HepG2 (cell line): ENCODE data around the gene ATP9B. TPM values are rescaled to one million over a fixed set of nuclear protein-coding genes. Genes with fewer than 3 reads are reported as not detected.

Experiments used
- ATAC-seq: fragments of 200-7000 bp; cut with Tn5 transposase; 3 replicates; pipeline ENCODE4 v1.9.1; 2020; ENCODE audit warnings: mild to moderate bottlenecking, moderate library complexity
- BruUV-seq: library from RNA; stranded (reverse); fragments of 400-500 nt; replicated peaks from 2 replicates; lab custom pipeline; 2021; lab: Mats Ljungman, UMichigan
- CTCF ChIA-PET: fragments of 300-600 bp; formaldehyde crosslinking; extraction: SDS; loops from one replicate; lab custom pipeline; 2021; ENCODE audit warnings: low total read pairs, inconsistent platforms, low intra/inter-chr PET ratio; lab: Yijun Ruan, JAX
- POLR2A ChIA-PET: fragments of 350-600 bp; sonication (Branson Sonifier 250); formaldehyde crosslinking; loops from one replicate; lab custom pipeline; 2020; ENCODE audit warnings: antibody characterized with exemption, inconsistent platforms; lab: Yijun Ruan, JAX
- DNase-seq: peaks from one replicate; pipeline ENCODE4 v3.0.0-alpha.2; 2015; ENCODE audit warnings: low spot score
- FAIRE-seq: peaks from 3 replicates; lab custom pipeline; 2011; peaks lifted over from hg19 to GRCh38; lab: Jason Lieb, UNC
- H2AFZ ChIP-seq: one replicate; pipeline ENCODE4 v1.6.1; 2011; ENCODE audit warnings: low read length, inconsistent platforms
- H3K27ac ChIP-seq: fragments of 300-600 bp; 3 replicates; pipeline ENCODE4 v1.8.0; 2011; ENCODE audit warnings: mixed run types, mild to moderate bottlenecking, mixed read lengths, low read length, inconsistent platforms; ENCODE audit not compliant: insufficient read depth; ENCODE audit errors: extremely low read length
- H3K27me3 ChIP-seq, 2 experiments: fragments of 200-600 bp in 1 of 2; 2 replicates in 1 of 2; 3 replicates in 1 of 2; pipeline versions ENCODE4 v1.6.0 to v1.8.0; 2011; ENCODE audit warnings: low read length in 2 of 2, mild to moderate bottlenecking in 2 of 2, moderate library complexity in 2 of 2, inconsistent platforms in 1 of 2; ENCODE audit not compliant: insufficient read depth in 2 of 2, control insufficient read depth in 1 of 2
- H3K36me3 ChIP-seq, 2 experiments: fragments of 200-600 bp in 1 of 2; replicated peaks in 1 of 2; 2 replicates in 1 of 2; 3 replicates in 1 of 2; pipeline versions ENCODE4 v1.5.1 to v1.8.0; 2011; ENCODE audit warnings: low read length in 2 of 2, inconsistent platforms in 1 of 2; ENCODE audit not compliant: insufficient read depth in 2 of 2, control insufficient read depth in 1 of 2
- H3K4me1 ChIP-seq: 2 replicates; pipeline ENCODE4 v1.5.1; 2012; ENCODE audit warnings: low read length, inconsistent platforms; ENCODE audit not compliant: insufficient read depth
- H3K4me2 ChIP-seq: 2 replicates; pipeline ENCODE4 v1.6.0; 2011; ENCODE audit warnings: low read depth, low read length, inconsistent platforms
- H3K4me3 ChIP-seq, 3 experiments: fragments of 200-600 bp in 1 of 3; sonication (generic), shearing (Covaris generic) in 1 of 3; replicated peaks in 1 of 3; 2 replicates each; pipeline ENCODE4 v1.5.1; 2011 to 2016; ENCODE audit warnings: low read length in 3 of 3, inconsistent platforms in 2 of 3, low read depth in 2 of 3, mild to moderate bottlenecking in 2 of 3, control low read depth in 1 of 3, mixed read lengths in 1 of 3; ENCODE audit not compliant: insufficient read depth in 1 of 3
- H3K79me2 ChIP-seq: one replicate; pipeline ENCODE4 v1.6.1; 2011; ENCODE audit warnings: low read length, inconsistent platforms; ENCODE audit not compliant: insufficient read depth
- H3K9ac ChIP-seq: 2 replicates; pipeline ENCODE4 v1.6.0; 2011; ENCODE audit warnings: mild to moderate bottlenecking, low read depth, low read length, inconsistent platforms; ENCODE audit not compliant: insufficient read depth
- H3K9me3 ChIP-seq: 2 replicates; pipeline ENCODE4 v1.5.1; 2012; ENCODE audit warnings: mild to moderate bottlenecking, low read length
- H4K20me1 ChIP-seq: 2 replicates; pipeline ENCODE4 v1.6.0; 2011; ENCODE audit warnings: inconsistent platforms, mild to moderate bottlenecking, low read length, moderate library complexity; ENCODE audit not compliant: insufficient read depth
- BHLHE40 ChIP-seq: IDR thresholded peaks from 2 replicates; pipeline ENCODE4 v1.6.1; 2011; ENCODE audit warnings: low read length, improper control_type of control experiment
- HNRNPLL ChIP-seq: fragments of 200-400 bp; formaldehyde crosslinking; IDR thresholded peaks from 2 replicates; pipeline ENCODE4 v1.6.1; 2017; ENCODE audit warnings: mild to moderate bottlenecking, low read depth, low read length; ENCODE audit not compliant: poor library complexity, severe bottlenecking
- NR0B2 ChIP-seq: sonication (generic); formaldehyde crosslinking; IDR thresholded peaks from 2 replicates; pipeline ENCODE4 v1.4.0; 2020; ENCODE audit warnings: mild to moderate bottlenecking, missing genetic modification reagents
- RNF2 ChIP-seq: fragments of 450-650 bp; conservative IDR thresholded peaks from 2 replicates; pipeline ENCODE4 v1.6.1; 2016; ENCODE audit warnings: low read depth
- SALL1 ChIP-seq: sonication (generic); formaldehyde crosslinking; IDR thresholded peaks from 2 replicates; pipeline ENCODE4 v1.8.0; 2022; ENCODE audit warnings: mild to moderate bottlenecking, missing genetic modification reagents
- SALL2 ChIP-seq: sonication (generic); formaldehyde crosslinking; IDR thresholded peaks from 2 replicates; pipeline ENCODE4 v1.8.1; 2023; ENCODE audit warnings: mild to moderate bottlenecking, missing genetic modification reagents, inconsistent platforms
- ZBTB49 ChIP-seq: sonication (generic); formaldehyde crosslinking; IDR thresholded peaks from 2 replicates; pipeline ENCODE4 v1.4.0; 2020; ENCODE audit warnings: missing genetic modification reagents, borderline replicate concordance
- ZNF232 ChIP-seq: sonication (generic); formaldehyde crosslinking; IDR thresholded peaks from 2 replicates; pipeline ENCODE4 v1.4.0; 2020; ENCODE audit warnings: missing genetic modification reagents, borderline replicate concordance
- ZNF263 ChIP-seq: sonication (generic); formaldehyde crosslinking; IDR thresholded peaks from 2 replicates; pipeline ENCODE4 v1.4.0; 2020; ENCODE audit warnings: missing genetic modification reagents
- ZNF724P ChIP-seq: sonication (generic); formaldehyde crosslinking; IDR thresholded peaks from 2 replicates; pipeline ENCODE4 v1.8.0; 2022; ENCODE audit warnings: missing genetic modification reagents, borderline replicate concordance
- ZNF891 ChIP-seq: sonication (generic); formaldehyde crosslinking; IDR thresholded peaks from 2 replicates; pipeline ENCODE4 v1.5.0; 2020; ENCODE audit warnings: mild to moderate bottlenecking, missing genetic modification reagents
- WGBS: methylation state at CpG from one replicate; pipeline ENCODE4 v1.1.6; 2017; ENCODE audit warnings: low lambda C conversion rate; 5-methylcytosine and 5-hydroxymethylcytosine counted together
- in situ Hi-C: cut with HindIII; loops from 2 replicates; pipeline ENCODE4 v1.10.0; 2017; ENCODE audit warnings: low pct_unique_long_range_greater_than_20kb; ENCODE audit not compliant: extremely low pct_ligation_motif_present
- intact Hi-C: fragments of 100-400 bp; cut with micrococcal nuclease; formaldehyde crosslinking; loops from one replicate; pipeline ENCODE4 v1.10.0; 2022; ENCODE audit not compliant: unreplicated experiment
- polyA plus RNA-seq, 8 experiments: library from polyadenylated mRNA; depleted of rRNA in 3 of 8; stranded (reverse) in 7 of 8; unstranded in 1 of 8; fragments of >200 nt; fragmentation: Illumina TruSeq in 4 of 8; extraction: Trizol in 4 of 8; gene quantifications; 2 replicates each; pipeline versions ENCODE4 v1.2.1 to v1.2.3, GENCODE V29; 2011 to 2016; ENCODE audit warnings: low read depth in 4 of 8, missing spikeins in 1 of 8, mixed read lengths in 1 of 8; ENCODE audit not compliant: insufficient read depth in 1 of 8
- total RNA-seq, 5 experiments: library from RNA; depleted of rRNA; stranded (reverse); fragments of >200 nt; fragmentation: Illumina TruSeq; extraction: Trizol; gene quantifications; 2 replicates each; pipeline ENCODE4 v1.2.3, GENCODE V29; 2016; ENCODE audit warnings: low read depth in 1 of 5

ATP9B gene
- total and polyA plus RNA-seq, 2 of the 13 experiments (the other 11 are each of a cell fraction or from before 2014, with no cell fraction given) = 10.8 to 11.3 TPM

DNA sequence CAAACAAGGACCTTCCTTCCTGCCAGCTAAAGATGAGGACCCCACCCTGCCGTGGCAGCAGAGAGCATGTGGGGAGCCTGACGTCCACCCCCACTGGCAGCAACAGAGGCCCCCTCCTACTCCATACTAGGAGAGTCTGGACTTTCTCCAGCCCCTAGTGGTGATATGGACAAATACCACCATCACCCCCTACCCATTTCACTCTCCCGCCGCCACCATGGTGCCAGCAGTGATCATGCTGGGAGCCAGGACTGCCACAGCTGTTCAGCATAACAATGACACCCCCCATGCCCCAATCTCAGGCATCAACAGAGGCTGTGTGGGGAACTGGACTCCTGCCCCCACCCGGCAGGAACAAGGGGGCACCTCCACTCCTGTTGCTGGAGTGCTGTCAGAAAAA lies 42.7 kb upstream of the ATP9B start (continued):
- TF ChIP-seq NR0B2 (CRISPR knock-in tag) (no peak), ZNF891 (CRISPR knock-in tag) (no peak), SALL2 (CRISPR knock-in tag) (no peak), SALL1 (CRISPR knock-in tag) (no peak), ZBTB49 (no peak), ZNF232 (CRISPR knock-in tag) (no peak)
- TF ChIP-seq, all 625 proteins: peak for 0

DNA sequence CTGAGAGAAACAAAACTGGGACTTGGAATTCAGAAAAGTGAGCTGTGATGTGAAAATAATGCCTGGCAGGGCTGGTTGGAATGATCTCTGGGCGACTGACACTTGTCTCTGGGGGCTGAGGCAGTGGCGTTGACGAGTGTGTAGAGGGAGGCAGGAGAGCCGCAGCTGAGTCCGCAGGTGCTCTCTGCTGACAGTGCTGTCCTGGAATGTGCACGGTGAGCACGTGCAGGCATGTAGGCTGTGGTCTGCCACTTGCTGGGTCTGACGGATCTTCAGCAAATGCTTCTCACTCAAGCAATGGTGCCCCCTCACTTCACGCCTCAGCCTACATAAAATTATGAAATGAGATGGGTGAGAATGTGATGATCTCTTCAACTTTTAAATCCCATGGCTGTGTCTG lies 38.5 kb upstream of the ATP9B start:
- H3K79me2 ChIP-seq = no peaks in the 10 kb centered on the region
- CTCF ChIA-PET = no interaction called here
- no peak for FAIRE-seq
- H2AFZ ChIP-seq = no peak overlapping the region
- POLR2A ChIA-PET = no interaction called here
- no peak overlapping the region for H3K4me3 ChIP-seq
- H3K9ac ChIP-seq = no peak overlapping the region
- no peak overlapping the region for H3K27ac ChIP-seq
- no peak overlapping the region for H3K4me2 ChIP-seq
- ATAC-seq = peak; percentile 38; the same call in 1 of the 3 replicates
- BruUV-seq = no TSS peak
- H3K36me3 ChIP-seq = no peaks in the 10 kb centered on the region
- intact Hi-C loops (no loop called here), in situ Hi-C loops (no loop called here)
- no peaks in the 10 kb centered on the region for H3K9me3 ChIP-seq
- peaks cover 0 to 6% of the 10 kb centered on the region in 2 experiments; a peak in 1 of 5 replicates for H3K27me3 ChIP-seq
- TF ChIP-seq ZNF724P (no peak), BHLHE40 (peak; percentile 74), ZNF263 (CRISPR knock-in tag) (peak; percentile 56; the same call in 1 of the 2 replicates), RNF2 (no peak), HNRNPLL (no peak)
- H3K4me1 ChIP-seq = no peaks in the 10 kb centered on the region
- 0% methylated on average over 8 of the region's 9 CpGs for WGBS
- no peak for DNase-seq
- H4K20me1 ChIP-seq = no peaks in the 10 kb centered on the region
